AG04450 (cell line): ENCODE results near the gene SLC25A44. TPM values are rescaled to one million over a fixed set of nuclear protein-coding genes. Genes with fewer than 3 reads are reported as not detected.

Source experiments
- CTCF ChIA-PET: fragments of 300-600, 350-600 bp; formaldehyde crosslinking; extraction: SDS; loops from one replicate; lab custom pipeline; 2022; ENCODE audit warnings: antibody characterized with exemption, inconsistent platforms; lab: Charles Lee
- POLR2A ChIA-PET: fragments of 350-600 bp; formaldehyde crosslinking; extraction: SDS; loops from one replicate; lab custom pipeline; 2021; ENCODE audit warnings: antibody characterized with exemption, inconsistent platforms; lab: Yijun Ruan, JAX
- DNase-seq: peaks from one replicate; pipeline ENCODE4 v3.0.0-alpha.2; 2011; ENCODE audit warnings: low read depth, low spot score
- H3K27ac ChIP-seq: one replicate; pipeline ENCODE4 v1.5.1; 2012; ENCODE audit warnings: low read depth, low read length, control low read depth
- H3K27me3 ChIP-seq: one replicate; pipeline ENCODE4 v1.6.0; 2012; ENCODE audit warnings: low read length; ENCODE audit not compliant: control insufficient read depth, insufficient read depth
- H3K4me3 ChIP-seq: 2 replicates; pipeline ENCODE4 v1.5.1; 2011; ENCODE audit warnings: mild to moderate bottlenecking, low read depth, low read length, control low read depth
- H3K9me3 ChIP-seq: 2 replicates; pipeline ENCODE4 v1.5.1; 2012; ENCODE audit warnings: low read length; ENCODE audit not compliant: control insufficient read depth, insufficient read depth
- CTCF ChIP-seq: IDR thresholded peaks from 2 replicates; pipeline ENCODE4 v1.5.1; 2011; ENCODE audit warnings: low read depth, low read length, control low read depth, inconsistent platforms
- polyA plus RNA-seq: library from polyadenylated mRNA; depleted of rRNA; stranded (reverse); fragments of >200 nt; gene quantifications from 2 replicates; pipeline ENCODE4 v1.2.3, GENCODE V29; 2011

Gene SLC25A44
- polyA plus RNA-seq, 1 experiment, result 24.1 TPM

DNA sequence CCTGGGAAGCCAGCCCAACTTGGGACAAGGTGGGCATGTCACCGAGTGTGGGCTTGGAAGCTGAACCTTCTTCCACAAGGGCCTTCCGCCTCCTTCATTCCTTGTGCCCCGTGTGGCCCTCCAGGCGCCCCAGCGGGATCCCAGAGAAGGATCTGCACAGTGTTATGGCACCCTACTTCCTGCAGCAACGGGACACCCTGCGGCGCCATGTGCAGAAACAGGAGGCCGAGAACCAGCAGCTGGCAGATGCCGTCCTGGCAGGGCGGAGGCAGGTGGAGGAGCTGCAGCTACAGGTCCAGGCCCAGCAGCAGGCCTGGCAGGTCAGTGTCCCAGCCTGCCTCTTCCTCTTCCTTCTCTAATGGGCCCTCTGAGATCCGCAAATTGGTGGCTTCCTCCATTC lies 42.3 kb downstream of the SLC25A44 start:
- Histone ChIP-seq H3K4me3 (no peak overlapping the region), H3K27ac (no peak overlapping the region), H3K27me3 (no peaks in the 10 kb centered on the region), H3K9me3 (no peaks in the 10 kb centered on the region)
- no peak for TF ChIP-seq CTCF
- DNase-seq, result no peak
- ChIA-PET POLR2A (no interaction called here), CTCF (interaction anchor here (1.8 kb wide), 1 partner anchor 11 kb away, joined by 11 read pairs; no protein-coding TSS in a partner anchor)

- no peaks in the 10 kb centered on the region for H3K9me3 ChIP-seq
- POLR2A ChIA-PET, result no interaction called here
- H3K4me3 ChIP-seq, result no peak overlapping the region
- TF ChIP-seq CTCF, result no peak
- H3K27me3 ChIP-seq, result no peaks in the 10 kb centered on the region
- no peak overlapping the region for H3K27ac ChIP-seq
- DNase-seq, result no peak
- CTCF ChIA-PET, result interaction anchor here (1.8 kb wide), 1 partner anchor 13 kb away, joined by 11 read pairs; no protein-coding TSS in a partner anchor
Observed at GRCh38 chr1:156238248-156238647, 44.3 kb downstream of the SLC25A44 start.

DNA sequence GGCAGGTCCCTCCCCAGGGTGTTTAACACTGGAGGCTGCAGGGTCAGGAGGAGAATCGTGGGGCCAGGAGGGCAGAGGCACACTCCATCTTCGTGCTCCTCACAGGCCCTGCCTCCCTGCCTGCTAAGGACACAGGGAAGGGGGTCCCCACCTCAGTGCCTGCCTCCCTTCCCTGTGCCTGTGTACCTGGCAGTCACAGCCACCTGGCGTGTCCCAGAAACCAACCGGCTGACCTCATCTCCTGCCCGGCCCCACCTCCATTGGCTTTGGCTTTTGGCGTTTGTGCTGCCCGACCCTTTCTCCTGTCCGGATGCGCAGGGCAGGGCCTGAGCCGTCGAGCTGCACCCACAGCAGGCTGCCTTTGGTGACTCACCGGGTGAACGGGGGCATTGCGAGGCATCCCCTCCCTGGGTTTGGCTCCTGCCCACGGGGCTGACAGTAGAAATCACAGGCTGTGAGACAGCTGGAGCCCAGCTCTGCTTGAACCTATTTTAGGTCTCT lies 47.5 kb downstream of the SLC25A44 start:
- no peak overlapping the region for H3K4me3 ChIP-seq
- H3K27me3 ChIP-seq, result no peaks in the 10 kb centered on the region
- H3K9me3 ChIP-seq, result no peaks in the 10 kb centered on the region; the same call in 1 of the 2 replicates
- no peak overlapping the region for H3K27ac ChIP-seq
- CTCF ChIA-PET, result no interaction called here
- POLR2A ChIA-PET, result interaction anchor here (0.6 kb wide), 1 partner anchor 161 kb away, joined by 3 read pairs; no protein-coding TSS in a partner anchor
- TF ChIP-seq CTCF, result no peak
- no peak for DNase-seq

DNA sequence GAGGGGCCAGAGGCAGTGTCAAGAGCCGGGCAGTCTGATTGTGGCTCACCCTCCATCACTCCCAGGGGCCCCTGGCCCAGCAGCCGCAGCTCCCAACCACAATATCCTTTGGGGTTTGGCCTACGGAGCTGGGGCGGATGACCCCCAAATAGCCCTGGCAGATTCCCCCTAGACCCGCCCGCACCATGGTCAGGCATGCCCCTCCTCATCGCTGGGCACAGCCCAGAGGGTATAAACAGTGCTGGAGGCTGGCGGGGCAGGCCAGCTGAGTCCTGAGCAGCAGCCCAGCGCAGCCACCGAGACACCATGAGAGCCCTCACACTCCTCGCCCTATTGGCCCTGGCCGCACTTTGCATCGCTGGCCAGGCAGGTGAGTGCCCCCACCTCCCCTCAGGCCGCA lies 48.0 kb downstream of the SLC25A44 start, which contains the start of gene BGLAP:
Gene BGLAP, plus strand, starts transcription at position 259 of the 400 bp plus-strand sequence. Its CDS starts 48 bp downstream, at position 307.
- H3K27me3 ChIP-seq, result no peaks in the 10 kb centered on the region
- ChIA-PET POLR2A (no interaction called here), CTCF (interaction anchor here (1.0 kb wide), 1 partner anchor 17 kb away, joined by 3 read pairs; no protein-coding TSS in a partner anchor)
- no peaks in the 10 kb centered on the region; the same call in 1 of the 2 replicates for H3K9me3 ChIP-seq
- TF ChIP-seq CTCF, result no peak
- no peak within 1 kb of the TSS for H3K27ac ChIP-seq
- no peak within 1 kb of the TSS for H3K4me3 ChIP-seq
- DNase-seq, result no peak

- no peaks in the 10 kb centered on the region for H3K27me3 ChIP-seq
- no peak overlapping the region for H3K4me3 ChIP-seq
- CTCF ChIA-PET, result interaction anchor here (1.0 kb wide), 1 partner anchor 18 kb away, joined by 3 read pairs; no protein-coding TSS in a partner anchor
- no peak overlapping the region for H3K27ac ChIP-seq
- no peaks in the 10 kb centered on the region; the same call in 1 of the 2 replicates for H3K9me3 ChIP-seq
- no peak for DNase-seq
- no peak for TF ChIP-seq CTCF
- POLR2A ChIA-PET, result no interaction called here
Observed at GRCh38 chr1:156242738-156243137, 48.8 kb downstream of the SLC25A44 start.
